KMS-11 (cell line): ENCODE data around the gene DDAH1.
A peak's percentile ranks its signal among the peaks of the same experiment; 100 is the strongest.

Experiments
- H2AFZ ChIP-seq: fragments of 200-600 bp; sonication (generic); 2 replicates; pipeline ENCODE4 v1.6.1; 2016; ENCODE audit warnings: antibody characterized with exemption, mixed run types, low read depth
- H3K27ac ChIP-seq: fragments of 200-600 bp; sonication (generic); 2 replicates; pipeline ENCODE4 v1.6.1; 2016; ENCODE audit warnings: mild to moderate bottlenecking, mixed run types
- H3K27me3 ChIP-seq: fragments of 200-600 bp; sonication (generic); 2 replicates; pipeline ENCODE4 v1.6.1; 2017; ENCODE audit warnings: mild to moderate bottlenecking, low read depth, mixed run types, moderate library complexity; ENCODE audit not compliant: insufficient read depth
- H3K36me3 ChIP-seq: fragments of 200-600 bp; sonication (generic); 2 replicates; pipeline ENCODE4 v1.6.1; 2017; ENCODE audit warnings: mild to moderate bottlenecking, mixed run types; ENCODE audit not compliant: insufficient read depth
- H3K4me1 ChIP-seq: fragments of 200-600 bp; sonication (generic); 2 replicates; pipeline ENCODE4 v1.6.1; 2016; ENCODE audit warnings: mild to moderate bottlenecking, low read depth, mixed run types; ENCODE audit not compliant: poor library complexity, severe bottlenecking
- H3K4me2 ChIP-seq: fragments of 200-600 bp; sonication (generic); 2 replicates; pipeline ENCODE4 v1.7.0; 2016; ENCODE audit warnings: mild to moderate bottlenecking, mixed run types
- H3K4me3 ChIP-seq: fragments of 200-600 bp; sonication (generic); IDR thresholded peaks from 2 replicates; pipeline ENCODE4 v1.6.1; 2017; ENCODE audit warnings: low read depth, low read length, mixed read lengths; ENCODE audit not compliant: insufficient read depth
- H3K79me2 ChIP-seq: fragments of 200-600 bp; sonication (generic); 2 replicates; pipeline ENCODE4 v1.6.1; 2016; ENCODE audit warnings: low read depth, mixed run types; ENCODE audit not compliant: insufficient read depth
- H3K9ac ChIP-seq: fragments of 200-600 bp; sonication (generic); 2 replicates; pipeline ENCODE4 v1.6.1; 2016; ENCODE audit warnings: mild to moderate bottlenecking, mixed run types
- H4K20me1 ChIP-seq: fragments of 200-600 bp; sonication (generic); 2 replicates; pipeline ENCODE4 v1.6.1; 2016; ENCODE audit warnings: mild to moderate bottlenecking, mixed run types; ENCODE audit not compliant: insufficient read depth
- TF ChIP-seq, protein P1 (sequence below): fragments of 200-600 bp; sonication (generic); conservative IDR thresholded peaks from 2 replicates; pipeline ENCODE4 v1.6.1; 2017; ENCODE audit warnings: low read depth, mild to moderate bottlenecking, antibody characterized with exemption, low read length, moderate library complexity, mixed read lengths

Gene DDAH1

DNA sequence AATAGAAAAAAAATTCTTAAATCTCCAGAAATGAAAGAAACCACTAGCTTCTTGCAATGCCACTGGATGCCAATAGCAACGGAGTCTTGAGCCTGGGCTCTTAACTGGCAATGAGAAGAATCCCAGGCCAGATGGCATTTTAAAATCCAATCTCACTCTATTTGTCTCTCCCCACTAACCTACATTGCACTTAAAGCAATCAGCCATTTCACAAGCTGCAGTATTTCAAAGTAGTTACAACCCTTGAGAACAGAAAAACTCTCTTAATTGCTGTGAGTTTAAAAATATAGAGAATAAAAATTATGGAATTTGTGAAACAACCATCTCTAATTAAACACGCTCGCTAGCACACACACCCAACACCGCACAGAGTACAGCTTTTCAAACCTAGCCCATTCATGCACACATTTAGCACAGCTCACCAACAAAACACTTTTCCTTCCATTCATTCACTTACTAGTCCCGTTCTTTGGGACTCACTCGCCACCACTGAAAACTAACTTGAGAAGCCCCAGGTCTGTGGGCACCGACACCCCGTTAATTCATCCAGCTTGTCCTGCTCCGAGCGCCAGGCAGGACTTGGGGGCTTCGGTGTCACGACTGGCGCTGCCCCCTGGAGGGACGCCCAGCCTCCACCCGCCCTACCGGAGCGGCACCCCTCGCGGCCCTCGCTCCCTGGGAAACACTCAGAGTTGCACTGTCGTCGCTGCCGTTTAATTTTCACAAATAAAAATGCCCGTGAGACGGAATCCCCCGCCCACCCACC is 1.0 kb downstream of the DDAH1 start:
- Histone ChIP-seq H3K4me2 (peak overlapping the region; percentile 42; the same call in 1 of the 2 replicates), H3K27me3 (no peaks in the 10 kb centered on the region), H3K36me3 (no peaks in the 10 kb centered on the region), H3K27ac (no peak overlapping the region), H3K4me1 (no peaks in the 10 kb centered on the region), H3K79me2 (no peaks in the 10 kb centered on the region), H2AFZ (peak overlapping the region; percentile 78), H3K4me3 (no peak overlapping the region), H4K20me1 (no peaks in the 10 kb centered on the region), H3K9ac (no peak overlapping the region)
- TF ChIP-seq, protein P1, sequence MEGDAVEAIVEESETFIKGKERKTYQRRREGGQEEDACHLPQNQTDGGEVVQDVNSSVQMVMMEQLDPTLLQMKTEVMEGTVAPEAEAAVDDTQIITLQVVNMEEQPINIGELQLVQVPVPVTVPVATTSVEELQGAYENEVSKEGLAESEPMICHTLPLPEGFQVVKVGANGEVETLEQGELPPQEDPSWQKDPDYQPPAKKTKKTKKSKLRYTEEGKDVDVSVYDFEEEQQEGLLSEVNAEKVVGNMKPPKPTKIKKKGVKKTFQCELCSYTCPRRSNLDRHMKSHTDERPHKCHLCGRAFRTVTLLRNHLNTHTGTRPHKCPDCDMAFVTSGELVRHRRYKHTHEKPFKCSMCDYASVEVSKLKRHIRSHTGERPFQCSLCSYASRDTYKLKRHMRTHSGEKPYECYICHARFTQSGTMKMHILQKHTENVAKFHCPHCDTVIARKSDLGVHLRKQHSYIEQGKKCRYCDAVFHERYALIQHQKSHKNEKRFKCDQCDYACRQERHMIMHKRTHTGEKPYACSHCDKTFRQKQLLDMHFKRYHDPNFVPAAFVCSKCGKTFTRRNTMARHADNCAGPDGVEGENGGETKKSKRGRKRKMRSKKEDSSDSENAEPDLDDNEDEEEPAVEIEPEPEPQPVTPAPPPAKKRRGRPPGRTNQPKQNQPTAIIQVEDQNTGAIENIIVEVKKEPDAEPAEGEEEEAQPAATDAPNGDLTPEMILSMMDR, result no peak

DNA sequence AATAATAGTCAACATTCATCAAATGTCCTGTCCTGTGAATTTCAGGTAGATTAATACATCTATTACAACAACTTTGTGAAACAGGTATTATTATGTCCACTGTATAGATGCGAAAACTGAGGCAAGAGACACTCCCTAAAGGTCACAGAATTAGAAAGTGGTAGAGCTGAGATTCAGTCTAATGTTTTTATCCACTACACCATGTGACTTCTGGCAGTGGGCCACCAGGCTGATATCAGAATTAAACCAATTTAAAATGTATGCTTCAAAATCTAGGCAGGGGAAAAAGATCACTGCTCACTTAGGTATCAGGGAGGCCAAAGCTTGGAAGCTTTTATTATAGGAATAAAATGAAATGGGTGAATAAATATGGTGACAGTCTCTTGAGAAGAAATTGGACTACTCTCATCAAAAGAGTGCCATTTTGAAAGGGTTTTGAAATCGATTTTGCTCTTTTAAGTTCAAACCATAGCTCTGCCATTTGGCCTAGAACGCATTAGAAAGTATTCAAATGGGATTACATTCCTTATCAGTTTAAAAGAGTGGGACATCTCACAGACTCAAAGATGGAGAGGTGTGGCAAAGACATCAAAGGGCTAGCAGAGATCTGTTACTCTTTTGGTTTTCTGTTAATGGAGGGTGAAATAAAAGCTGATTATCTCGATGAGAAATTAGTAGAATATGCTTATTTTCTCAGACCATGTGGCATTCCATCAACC is 1.9 kb downstream of the DDAH1 start:
- Histone ChIP-seq H2AFZ (no peak overlapping the region), H3K27ac (no peak overlapping the region), H3K27me3 (no peaks in the 10 kb centered on the region), H3K4me1 (no peaks in the 10 kb centered on the region), H3K36me3 (no peaks in the 10 kb centered on the region), H3K4me3 (no peak overlapping the region), H4K20me1 (no peaks in the 10 kb centered on the region), H3K9ac (no peak overlapping the region), H3K79me2 (no peaks in the 10 kb centered on the region), H3K4me2 (no peak overlapping the region)
- TF ChIP-seq, protein P1, result no peak

DNA sequence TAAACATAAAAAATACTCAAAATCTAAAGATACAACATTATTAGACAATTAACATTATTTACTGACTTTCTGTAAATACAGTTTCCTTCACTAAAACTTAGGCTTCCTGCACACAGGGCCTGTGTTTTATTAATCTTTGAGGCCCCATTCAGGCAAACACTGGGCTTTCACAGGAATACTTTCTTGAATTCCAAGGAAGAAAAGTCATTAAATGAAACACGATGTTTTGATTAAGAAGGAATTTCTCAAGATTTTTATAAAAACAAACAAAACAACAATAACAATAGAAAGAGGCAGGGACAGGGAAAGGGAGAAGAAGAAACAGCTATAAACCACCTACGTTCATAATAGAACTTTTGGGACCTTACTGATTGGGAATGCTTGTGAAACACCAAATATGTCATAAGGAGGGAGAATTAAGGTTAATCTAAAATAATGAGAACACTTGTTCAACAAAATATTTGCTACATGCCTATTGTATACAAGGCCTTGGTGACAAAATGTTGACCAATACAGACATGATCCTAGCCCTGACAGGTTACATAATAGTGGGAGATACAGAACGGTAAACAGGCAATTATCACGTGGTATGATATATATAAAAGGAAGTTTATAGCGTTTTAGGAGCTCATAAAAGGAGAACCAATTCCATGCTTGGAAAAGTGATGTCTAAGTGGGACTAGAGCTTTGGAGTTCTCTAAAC is 3.6 kb downstream of the DDAH1 start:
- no peak overlapping the region for H3K4me2 ChIP-seq
- TF ChIP-seq, protein P1, result no peak
- no peaks in the 10 kb centered on the region for H3K27me3 ChIP-seq
- no peak overlapping the region for H3K9ac ChIP-seq
- H2AFZ ChIP-seq, result no peak overlapping the region
- H3K79me2 ChIP-seq, result no peaks in the 10 kb centered on the region
- H3K36me3 ChIP-seq, result no peaks in the 10 kb centered on the region
- no peak overlapping the region for H3K4me3 ChIP-seq
- H4K20me1 ChIP-seq, result no peaks in the 10 kb centered on the region
- no peaks in the 10 kb centered on the region for H3K4me1 ChIP-seq
- H3K27ac ChIP-seq, result no peak overlapping the region

DNA sequence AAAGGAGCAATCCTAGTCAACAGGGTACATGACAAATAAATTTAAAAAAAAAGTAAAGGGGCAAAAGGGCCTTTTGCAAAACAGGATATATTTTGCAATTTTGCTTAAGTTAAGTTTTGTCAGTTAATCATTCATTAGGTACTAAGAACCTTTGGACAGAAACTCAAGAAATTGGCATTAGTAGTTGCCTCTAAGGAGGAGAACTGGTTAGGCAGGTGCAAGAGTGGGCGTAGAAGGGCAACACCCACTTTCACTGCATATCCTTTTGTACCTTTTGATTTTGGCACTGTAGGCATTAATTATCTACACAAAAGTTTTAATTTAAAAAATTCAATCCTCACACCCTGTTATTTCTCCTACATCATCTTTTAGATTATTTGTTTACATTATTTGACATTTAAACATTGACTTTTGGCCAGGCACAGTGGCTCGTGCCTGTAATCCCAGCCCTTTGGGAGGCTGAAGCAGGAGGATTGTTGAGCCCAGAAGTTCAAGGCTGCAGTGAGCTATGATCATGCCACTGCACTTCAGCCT is 4.3 kb downstream of the DDAH1 start:
- Histone ChIP-seq H3K9ac (no peak overlapping the region), H3K79me2 (no peaks in the 10 kb centered on the region)

More for the DNA sequence above, 4.3 kb downstream of the DDAH1 start:
- Histone ChIP-seq H4K20me1 (no peaks in the 10 kb centered on the region), H2AFZ (no peak overlapping the region), H3K4me2 (no peak overlapping the region), H3K27me3 (no peaks in the 10 kb centered on the region), H3K27ac (no peak overlapping the region), H3K4me3 (no peak overlapping the region), H3K36me3 (no peaks in the 10 kb centered on the region), H3K4me1 (no peaks in the 10 kb centered on the region)
- TF ChIP-seq, protein P1, result no peak
